ENCODE data around the gene ZNF322.

The ZNF322 gene

GRCh38 chr6:26604026-26604425, 55.5 kb downstream of the ZNF322 start:
- no peak overlapping the region for H3K27ac ChIP-seq
- no peak for TF ChIP-seq ZFX (IDR thresholded peaks at IDR 0.05; ENCODE audit: borderline replicate concordance)
- no peak for TF ChIP-seq CTCF (IDR thresholded peaks at IDR 0.05)

- TF ChIP-seq ZFX (IDR thresholded peaks at IDR 0.05; ENCODE audit: borderline replicate concordance) (no peak), CTCF (IDR thresholded peaks at IDR 0.05) (no peak)
- no peak overlapping the region for H3K27ac ChIP-seq
These were observed 57.3 kb downstream of the ZNF322 start for GRCh38 chr6:26602262-26602661.

DNA sequence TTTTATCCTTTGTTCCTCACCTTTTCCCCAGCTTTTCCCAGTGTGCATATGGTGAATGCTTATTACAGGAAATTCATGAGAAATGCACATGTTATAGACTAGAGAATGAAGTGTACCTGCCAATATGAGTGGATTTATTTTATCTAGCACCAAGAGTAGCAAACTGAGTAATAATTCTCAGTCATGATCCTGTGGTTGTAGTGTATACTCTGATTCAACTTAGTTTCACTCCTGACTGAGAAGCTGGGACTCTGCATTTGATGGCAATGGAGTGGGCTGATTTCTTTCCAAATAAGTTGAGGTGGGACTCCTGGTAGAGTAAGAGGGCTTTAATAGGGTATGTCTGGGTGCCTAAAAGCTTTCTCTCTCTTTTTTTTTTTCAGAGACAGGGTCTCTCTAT, 58.8 kb downstream of the ZNF322 start:
- no peak overlapping the region for H3K27ac ChIP-seq
- TF ChIP-seq CTCF (IDR thresholded peaks at IDR 0.05) (no peak), ZFX (IDR thresholded peaks at IDR 0.05; ENCODE audit: borderline replicate concordance) (no peak)

DNA sequence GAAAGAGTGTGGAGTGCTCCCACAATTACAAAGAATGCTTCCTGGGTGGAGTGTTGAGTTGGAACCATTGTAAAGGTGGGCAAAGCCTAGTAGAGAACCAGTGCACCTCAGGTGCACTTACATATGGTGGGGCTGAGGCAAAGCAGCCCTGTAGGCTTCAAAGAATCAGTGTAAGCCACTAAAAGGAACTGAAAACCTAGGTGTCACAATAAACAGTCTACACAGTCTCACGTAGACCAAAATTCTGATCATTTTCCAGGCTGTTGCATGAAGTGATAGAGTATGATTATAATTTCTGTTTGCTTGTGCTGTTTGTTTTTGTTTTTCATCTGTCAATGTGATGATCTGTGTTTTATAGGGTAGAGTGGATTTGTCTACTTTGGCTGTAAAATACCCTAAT, 60.0 kb downstream of the ZNF322 start:
- TF ChIP-seq ZFX (IDR thresholded peaks at IDR 0.05; ENCODE audit: borderline replicate concordance) = no peak
- TF ChIP-seq CTCF (IDR thresholded peaks at IDR 0.05) = no peak
- H3K27ac ChIP-seq = no peak overlapping the region

- TF ChIP-seq ZFX (IDR thresholded peaks at IDR 0.05; ENCODE audit: borderline replicate concordance) = no peak
These were observed 60.4 kb downstream of the ZNF322 start for GRCh38 chr6:26599134-26599533.

GRCh38 chr6:26598267-26598666, 61.3 kb downstream of the ZNF322 start:
- no peak overlapping the region for H3K27ac ChIP-seq
- no peak for TF ChIP-seq ZFX (IDR thresholded peaks at IDR 0.05; ENCODE audit: borderline replicate concordance)
- TF ChIP-seq CTCF (IDR thresholded peaks at IDR 0.05) = no peak

More at GRCh38 chr6:26599134-26599533, 60.4 kb downstream of the ZNF322 start:
- H3K27ac ChIP-seq = no peak overlapping the region

GRCh38 chr6:26597821-26598220, 61.7 kb downstream of the ZNF322 start:
- H3K27ac ChIP-seq = peak overlapping the region; percentile 87; the same call in 1 of the 2 replicates
- TF ChIP-seq ZFX (IDR thresholded peaks at IDR 0.05; ENCODE audit: borderline replicate concordance) = no peak
- no peak for TF ChIP-seq CTCF (IDR thresholded peaks at IDR 0.05)

DNA sequence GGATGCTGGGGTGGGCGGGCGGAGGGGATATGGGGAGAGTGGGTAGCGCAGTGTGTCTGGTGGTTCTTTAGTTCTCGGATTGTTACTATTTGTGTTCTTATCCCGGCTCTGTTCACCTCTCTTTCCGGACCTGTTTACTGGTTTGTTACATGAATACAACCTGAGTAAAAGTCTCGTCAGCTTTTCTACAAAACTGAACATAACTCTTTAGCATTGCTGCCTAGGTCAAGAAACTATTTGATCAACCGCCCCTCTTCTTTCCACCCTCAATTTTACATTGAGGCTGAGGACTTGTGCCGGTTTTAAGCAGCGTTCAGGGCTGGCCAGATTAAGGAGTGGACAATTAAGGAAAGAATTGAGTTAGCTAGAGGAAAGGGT, 62.2 kb downstream of the ZNF322 start:
- TF ChIP-seq CTCF (IDR thresholded peaks at IDR 0.05) = no peak
- TF ChIP-seq ZFX (IDR thresholded peaks at IDR 0.05; ENCODE audit: borderline replicate concordance) = no peak
- peak overlapping the region; percentile 87 for H3K27ac ChIP-seq

Measured in 22Rv1 (cell line).